ENCODE results near the gene NAGLU.
A peak's percentile ranks its signal among the peaks of the same experiment; 100 is the strongest.

NAGLU gene

GRCh38 chr17:42502926-42503325 lies 33.1 kb upstream of the NAGLU start:
- H3K27ac ChIP-seq: no peak overlapping the region
- TF ChIP-seq CTCF (conservative IDR thresholded peaks at IDR 0.05; ENCODE audit: low read depth): no peak
- CTCF ChIA-PET: no interaction called here
- no peak for DNase-seq (ENCODE audit: low spot score)
- POLR2A ChIA-PET (ENCODE audit: low non-redundant PET): no interaction called here

- POLR2A ChIA-PET (ENCODE audit: low non-redundant PET): no interaction called here
- CTCF ChIA-PET: no interaction called here
- TF ChIP-seq CTCF (conservative IDR thresholded peaks at IDR 0.05; ENCODE audit: low read depth): no peak
- no peak for DNase-seq (ENCODE audit: low spot score)
- H3K27ac ChIP-seq: no peak overlapping the region
These were observed 28.4 kb upstream of the NAGLU start for GRCh38 chr17:42507671-42508070.

GRCh38 chr17:42508426-42509165 lies 27.4 kb upstream of the NAGLU start:
- no peak overlapping the region for H3K27ac ChIP-seq
- no peak for TF ChIP-seq CTCF (conservative IDR thresholded peaks at IDR 0.05; ENCODE audit: low read depth)
- ChIA-PET POLR2A (ENCODE audit: low non-redundant PET) (no interaction called here), CTCF (interaction anchor here (0.8 to 0.9 kb wide), 2 partner anchors 18 to 186 kb away, joined by 3 to 6 read pairs; no protein-coding TSS in a partner anchor)
- no peak for DNase-seq (ENCODE audit: low spot score)

GRCh38 chr17:42509409-42509808 lies 26.6 kb upstream of the NAGLU start:
- ChIA-PET POLR2A (ENCODE audit: low non-redundant PET) (no interaction called here), CTCF (no interaction called here)
- TF ChIP-seq CTCF (conservative IDR thresholded peaks at IDR 0.05; ENCODE audit: low read depth): no peak
- H3K27ac ChIP-seq: no peak overlapping the region
- no peak for DNase-seq (ENCODE audit: low spot score)

GRCh38 chr17:42509841-42510240 lies 26.2 kb upstream of the NAGLU start:
- no peak for TF ChIP-seq CTCF (conservative IDR thresholded peaks at IDR 0.05; ENCODE audit: low read depth)
- POLR2A ChIA-PET (ENCODE audit: low non-redundant PET): no interaction called here
- CTCF ChIA-PET: no interaction called here
- no peak overlapping the region for H3K27ac ChIP-seq
- no peak for DNase-seq (ENCODE audit: low spot score)

GRCh38 chr17:42512246-42512645 lies 23.8 kb upstream of the NAGLU start:
- no peak for TF ChIP-seq CTCF (conservative IDR thresholded peaks at IDR 0.05; ENCODE audit: low read depth)
- ChIA-PET CTCF (interaction anchor here (0.6 kb wide), 2 partner anchors 19 to 298 kb away, joined by 3 read pairs; no protein-coding TSS in a partner anchor), POLR2A (ENCODE audit: low non-redundant PET) (no interaction called here)
- no peak for DNase-seq (ENCODE audit: low spot score)
- H3K27ac ChIP-seq: peak overlapping the region; percentile 25; the same call in 1 of the 2 replicates
